ENCODE results near the gene ZGLP1.

Gene ZGLP1

DNA sequence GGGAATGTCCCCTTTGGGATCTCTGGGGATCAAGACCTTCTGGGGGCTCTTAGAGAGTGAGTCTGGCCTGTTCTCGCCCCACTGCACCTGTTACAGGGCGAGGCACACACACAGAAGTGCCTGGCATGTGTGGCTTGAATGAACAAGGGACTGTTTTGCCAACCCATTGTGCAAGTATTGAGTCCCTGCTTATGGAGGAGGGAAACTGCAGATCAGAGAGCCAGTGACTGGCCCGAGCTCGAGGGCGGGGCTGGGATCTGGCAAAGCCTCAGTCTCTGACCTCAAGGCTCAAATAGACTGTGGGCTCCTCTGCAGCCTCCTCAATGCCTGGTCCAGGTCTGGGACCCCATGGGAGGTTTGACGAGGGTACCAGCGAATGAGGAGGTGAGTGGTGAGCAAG lies 18.2 kb upstream of the ZGLP1 start:
- DNase-seq (ENCODE audit: low read depth, low spot score) = no peak

DNA sequence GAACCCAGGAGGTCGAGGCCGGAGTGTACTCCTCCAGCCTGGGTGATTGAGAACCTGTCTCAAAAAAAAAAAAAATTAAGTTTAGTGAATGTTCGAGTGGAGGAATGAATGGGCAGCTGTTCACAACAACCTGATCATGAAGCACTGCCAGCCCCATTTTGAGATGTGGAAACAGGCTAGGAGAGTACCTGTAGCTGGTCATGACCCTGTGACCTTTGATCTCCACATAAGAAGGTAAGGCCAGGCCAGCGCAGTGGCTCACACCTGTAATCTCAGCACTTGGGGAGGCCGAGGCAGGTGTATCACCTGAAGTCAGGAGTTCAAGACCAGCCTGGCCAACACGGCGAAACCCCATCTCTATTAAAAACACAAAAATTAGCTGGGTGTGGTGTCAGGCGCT lies 16.1 kb upstream of the ZGLP1 start:
- no peak for DNase-seq (ENCODE audit: low read depth, low spot score)

DNA sequence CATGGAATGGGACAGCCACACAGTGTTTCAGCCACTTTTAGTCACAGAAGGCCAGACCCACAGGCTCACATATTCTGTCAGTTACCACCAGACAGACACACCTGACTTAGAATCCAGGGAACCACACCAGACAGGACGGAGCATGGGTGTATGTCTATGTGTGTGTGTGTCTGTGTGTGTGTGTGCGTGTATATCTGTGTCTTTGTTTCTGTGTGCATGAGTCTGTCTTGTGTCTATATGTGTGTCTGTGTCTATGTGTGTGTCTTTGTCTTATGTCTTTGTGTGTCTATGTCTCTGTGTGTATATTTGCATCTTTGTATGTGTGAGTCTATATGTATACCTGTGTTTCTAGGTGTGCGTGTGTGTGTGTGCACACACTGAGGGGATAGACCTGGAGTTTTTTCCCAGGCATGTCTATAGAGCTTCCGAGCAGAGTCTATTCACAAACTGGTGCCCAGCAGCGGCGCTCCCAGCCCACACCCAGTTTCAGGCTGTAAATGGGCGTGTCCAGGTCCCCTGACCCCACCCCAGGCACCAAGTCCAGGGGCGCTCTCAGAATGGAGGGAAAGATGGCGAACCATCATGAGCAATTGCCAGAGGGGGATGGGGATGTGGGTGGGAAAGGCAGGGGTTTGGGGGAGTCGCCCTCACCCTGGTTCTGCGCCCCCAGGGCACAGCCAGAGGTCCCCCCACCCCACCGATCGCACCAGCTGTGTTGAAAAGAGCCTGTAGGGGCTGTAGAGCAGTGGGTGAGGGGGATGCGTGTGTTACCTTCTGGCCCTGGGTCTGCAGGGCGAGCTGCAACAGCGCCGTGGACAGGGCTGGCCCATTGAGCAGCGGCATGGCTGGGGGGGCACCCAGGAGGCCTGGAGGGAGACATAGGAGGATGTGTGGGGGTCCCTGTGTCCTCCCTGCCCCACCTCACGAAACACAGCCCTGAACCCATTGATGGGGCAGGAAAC lies 12.5 kb upstream of the ZGLP1 start:
- no peak for DNase-seq (ENCODE audit: low read depth, low spot score)

DNA sequence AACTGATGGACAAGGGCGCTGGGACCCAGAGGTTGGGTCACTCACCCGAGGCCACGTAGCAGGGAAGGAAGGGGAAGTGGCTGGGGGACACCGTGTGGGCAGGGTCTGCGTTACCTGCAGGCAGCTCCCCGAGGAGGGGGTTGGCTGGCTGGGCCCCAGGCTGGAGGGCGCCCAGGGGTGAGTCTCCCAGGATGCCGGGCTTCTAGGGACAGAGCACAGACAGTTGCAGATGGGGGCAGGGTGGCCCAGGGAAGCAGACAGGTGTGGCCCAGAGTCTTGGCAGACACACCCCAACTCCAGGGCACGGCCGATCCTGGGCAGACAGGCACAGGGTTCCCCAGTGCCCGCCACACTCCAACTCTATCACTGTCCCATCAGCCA lies 11.8 kb upstream of the ZGLP1 start:
- DNase-seq (ENCODE audit: low read depth, low spot score) = no peak

GRCh38 chr19:10320602-10321416 lies 11.2 kb upstream of the ZGLP1 start:
- no peak for DNase-seq (ENCODE audit: low read depth, low spot score)

DNA sequence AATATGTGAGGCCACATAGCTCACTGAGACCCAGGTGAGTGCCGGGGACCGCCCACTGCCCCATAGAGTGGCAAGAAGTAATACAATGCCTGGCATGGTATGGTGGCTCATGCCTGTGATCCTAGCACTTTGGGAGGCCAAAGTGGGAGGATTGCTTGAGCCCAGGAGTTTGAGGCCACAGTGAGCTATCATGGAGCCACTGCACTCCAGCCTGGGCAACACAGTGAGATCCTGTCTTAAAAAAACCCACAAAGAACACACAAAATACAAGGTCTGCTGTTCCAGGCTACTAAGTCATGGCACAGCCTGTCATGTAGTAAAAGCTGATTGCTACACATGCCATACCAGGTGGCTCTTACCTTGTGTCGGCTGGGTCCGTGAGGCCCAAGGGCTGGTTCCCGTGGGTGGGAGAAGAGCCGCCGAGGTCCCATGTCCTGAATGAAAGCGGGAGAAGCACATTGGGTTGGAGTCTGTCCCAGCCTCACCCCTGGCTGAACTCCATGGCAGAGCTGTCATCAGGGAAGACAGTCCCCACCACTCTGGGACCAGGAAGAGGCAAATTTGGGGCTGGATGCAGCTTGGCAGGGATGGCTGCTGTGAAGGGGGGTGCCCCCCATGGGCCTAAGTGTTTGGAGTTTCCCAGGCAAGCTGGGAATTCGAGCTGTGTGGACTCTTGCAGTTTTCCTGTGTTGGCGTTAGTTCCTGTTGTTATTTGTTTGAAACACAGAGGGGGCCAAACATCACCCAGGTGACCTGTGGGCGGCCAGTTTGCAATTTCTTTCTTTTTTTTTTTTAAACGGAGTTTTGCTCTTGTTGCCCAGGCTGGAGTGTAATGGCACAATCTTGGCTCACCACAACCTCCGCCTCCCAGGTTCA lies 9.4 kb upstream of the ZGLP1 start:
- DNase-seq (ENCODE audit: low read depth, low spot score) = no peak

DNA sequence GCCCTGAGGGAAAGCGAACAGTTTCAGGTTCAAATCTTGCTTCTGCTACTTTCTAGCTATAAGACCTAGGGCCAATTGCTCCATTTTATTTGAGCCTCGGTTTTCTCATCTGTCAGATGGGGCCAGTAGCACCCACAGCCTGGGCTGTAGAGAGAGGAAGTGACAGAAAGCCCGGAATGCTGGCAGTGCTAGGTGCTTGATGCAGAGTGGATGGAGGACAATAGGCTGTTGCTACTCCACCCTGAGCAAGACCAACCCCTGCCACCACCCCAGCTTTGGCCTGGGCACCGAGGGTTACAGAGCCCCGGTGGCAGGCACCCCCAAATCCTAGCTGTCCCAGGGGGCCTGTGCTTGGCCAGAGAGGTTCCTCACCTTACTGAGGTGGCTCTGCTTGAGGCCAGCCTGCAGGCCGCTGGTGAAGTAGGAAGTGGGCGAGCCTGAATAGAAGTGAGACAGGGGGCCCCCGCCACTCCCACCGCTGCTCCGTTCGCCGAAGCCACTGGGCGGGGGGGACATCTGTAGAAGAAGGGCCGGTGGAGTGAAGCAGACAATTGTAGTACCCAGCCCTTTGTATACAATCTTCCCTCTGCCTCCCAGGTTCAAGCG lies 8.3 kb upstream of the ZGLP1 start:
- DNase-seq (ENCODE audit: low read depth, low spot score) = no peak

DNA sequence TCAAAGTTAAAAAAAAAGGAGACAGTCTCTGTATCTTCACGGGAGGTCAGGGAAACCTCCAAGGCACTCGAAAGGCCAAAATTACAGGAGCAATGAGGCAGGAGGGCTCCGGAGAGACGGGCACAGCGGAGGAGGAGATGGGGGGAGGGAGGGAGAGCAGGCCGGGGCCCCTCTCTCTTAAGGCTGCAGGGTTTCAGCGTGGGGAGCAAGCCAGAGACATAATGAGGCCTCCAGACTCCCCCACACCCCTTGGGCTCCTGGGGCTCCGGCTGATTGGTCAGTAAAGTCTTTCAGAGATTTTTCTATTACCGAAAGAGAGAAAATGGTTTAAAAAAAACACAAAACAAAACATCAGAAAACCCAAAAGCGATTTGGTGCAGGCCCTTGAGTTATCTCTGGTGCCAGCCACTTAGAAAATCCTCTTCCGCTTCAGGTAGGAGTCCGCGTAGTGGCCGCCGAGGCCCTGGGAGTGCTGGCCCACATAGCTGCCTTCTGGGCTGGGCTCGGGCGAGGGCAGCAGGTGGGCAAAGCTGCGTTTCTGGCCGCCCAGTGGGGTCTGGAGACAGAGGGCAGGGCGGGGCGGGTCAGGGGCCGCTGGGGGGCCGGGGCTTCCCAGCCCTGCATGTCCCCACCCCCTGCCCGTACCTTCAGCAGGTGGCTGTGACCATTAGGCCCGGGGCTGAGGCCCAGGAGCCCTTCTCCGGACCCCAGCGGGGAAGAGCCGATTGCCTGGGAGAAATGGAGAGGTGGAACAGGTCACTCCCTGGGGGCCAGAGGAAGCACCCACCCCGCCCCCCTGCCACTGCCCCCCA lies 7.6 kb upstream of the ZGLP1 start:
- no peak for DNase-seq (ENCODE audit: low read depth, low spot score)

GRCh38 chr19:10316229-10317044 lies 6.8 kb upstream of the ZGLP1 start:
- no peak for DNase-seq (ENCODE audit: low read depth, low spot score)

GRCh38 chr19:10315335-10316214 lies 6.0 kb upstream of the ZGLP1 start, which contains the start of gene FDX2:
Gene FDX2, minus strand, starts transcription at chr19:10316015. Its CDS starts 19 bp downstream, at chr19:10315996.
- DNase-seq (ENCODE audit: low read depth, low spot score) = no peak

GRCh38 chr19:10306327-10306726 lies 3.3 kb downstream of the ZGLP1 start:
- no peak for DNase-seq (ENCODE audit: low read depth, low spot score)

GRCh38 chr19:10305139-10305806 lies 4.3 kb downstream of the ZGLP1 start:
- DNase-seq (ENCODE audit: low read depth, low spot score) = no peak

- DNase-seq (ENCODE audit: low read depth, low spot score) = no peak
Measured at GRCh38 chr19:10299545-10300458, 9.8 kb downstream of the ZGLP1 start.

DNA sequence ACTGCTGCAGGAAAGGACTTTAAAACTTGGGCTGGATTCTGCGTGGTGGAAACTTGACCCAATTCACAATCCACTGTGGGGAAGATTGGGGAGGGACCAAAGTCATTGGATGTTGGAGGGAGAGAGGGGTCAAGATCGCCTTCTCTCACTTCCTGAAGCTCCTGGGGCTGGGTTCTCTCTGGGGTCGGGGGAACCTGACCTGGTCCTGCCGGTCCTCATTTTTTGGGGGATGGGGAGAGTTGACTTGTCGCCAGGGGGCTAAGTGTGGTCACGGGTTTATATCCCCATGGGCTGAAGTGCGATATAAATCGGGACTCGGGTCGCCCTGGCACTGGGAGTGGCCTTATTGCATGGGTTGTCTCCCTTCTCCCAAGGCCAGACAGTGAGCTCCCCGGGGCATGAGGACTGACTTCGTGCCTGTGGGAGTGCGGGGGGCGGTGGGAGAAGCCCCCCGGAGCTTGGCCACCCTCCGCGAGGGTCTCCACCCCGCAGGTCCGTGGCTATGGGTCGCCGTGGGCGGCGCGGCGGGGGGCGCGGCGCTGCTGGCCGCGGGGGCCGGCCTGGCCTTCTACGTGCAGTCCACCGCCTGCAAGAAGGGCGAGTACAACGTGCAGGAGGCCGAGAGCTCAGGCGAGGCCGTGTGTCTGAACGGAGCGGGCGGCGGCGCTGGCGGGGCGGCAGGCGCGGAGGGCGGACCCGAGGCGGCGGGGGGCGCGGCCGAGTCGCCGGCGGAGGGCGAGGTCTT lies 13.6 kb downstream of the ZGLP1 start:
- no peak for DNase-seq (ENCODE audit: low read depth, low spot score)

GRCh38 chr19:10295305-10295846 lies 14.2 kb downstream of the ZGLP1 start:
- no peak for DNase-seq (ENCODE audit: low read depth, low spot score)

GRCh38 chr19:10294368-10294697 lies 15.3 kb downstream of the ZGLP1 start:
- DNase-seq (ENCODE audit: low read depth, low spot score) = no peak

Data from brain pericyte (primary cell).